Calu3 (cell line): ENCODE measurements around the gene ZBTB16. TPM values are rescaled to one million over a fixed set of nuclear protein-coding genes. Genes with fewer than 3 reads are reported as not detected.

ENCODE experiments used
- BruUV-seq: library from RNA; stranded (reverse); fragments of 400-500 nt; replicated peaks from 2 replicates; lab custom pipeline; 2021; lab: Mats Ljungman, UMichigan
- CTCF ChIA-PET: fragments of 300-600 bp; sonication (Branson Sonifier 250); formaldehyde crosslinking; loops from one replicate; lab custom pipeline; 2022; ENCODE audit warnings: antibody characterized with exemption; lab: Charles Lee
- DNase-seq: peaks from one replicate; pipeline ENCODE4 v3.0.0; 2022
- H3K27ac Mint-ChIP-seq: one replicate; pipeline ENCODE4 v1.8.0; 2022; ENCODE audit warnings: mixed read lengths; ENCODE audit not compliant: unreplicated experiment
- H3K27me3 Mint-ChIP-seq: one replicate; pipeline ENCODE4 v1.8.0; 2022; ENCODE audit warnings: mixed read lengths; ENCODE audit not compliant: unreplicated experiment
- H3K36me3 Mint-ChIP-seq: one replicate; pipeline ENCODE4 v1.8.0; 2022; ENCODE audit warnings: mild to moderate bottlenecking, moderate library complexity, mixed read lengths; ENCODE audit not compliant: insufficient read depth, unreplicated experiment
- H3K4me1 Mint-ChIP-seq: one replicate; pipeline ENCODE4 v1.8.0; 2022; ENCODE audit warnings: mild to moderate bottlenecking, low read depth, mixed read lengths; ENCODE audit not compliant: unreplicated experiment
- H3K4me3 Mint-ChIP-seq: one replicate; pipeline ENCODE4 v1.8.0; 2022; ENCODE audit warnings: mild to moderate bottlenecking, low read depth, moderate library complexity, mixed read lengths; ENCODE audit not compliant: unreplicated experiment
- H3K9me3 Mint-ChIP-seq: one replicate; pipeline ENCODE4 v1.8.0; 2022; ENCODE audit warnings: low read depth, mixed read lengths; ENCODE audit not compliant: unreplicated experiment
- CTCF ChIP-seq: fragments of 200-600 bp; IDR thresholded peaks from one replicate; pipeline ENCODE4 v1.8.0; 2022; ENCODE audit warnings: antibody characterized with exemption; ENCODE audit not compliant: unreplicated experiment
- intact Hi-C: fragments of 100-400 bp; cut with micrococcal nuclease; formaldehyde crosslinking; loops from one replicate; pipeline ENCODE4 v1.10.0; 2022; ENCODE audit not compliant: unreplicated experiment
- total RNA-seq: library from RNA; stranded (reverse); gene quantifications from 2 replicates; pipeline ENCODE4 v1.2.3, GENCODE V29; 2022

The ZBTB16 gene
- total RNA-seq, 1 experiment from 2014 or later: not detected

GRCh38 chr11:114031246-114031966 lies 28.1 kb upstream of the ZBTB16 start:
- DNase-seq: no peak
- BruUV-seq: no TSS peak
- intact Hi-C loops: no loop called here
- Mint-ChIP-seq H3K4me1 (no peaks in the 10 kb centered on the region), H3K36me3 (no peaks in the 10 kb centered on the region), H3K9me3 (no peaks in the 10 kb centered on the region), H3K4me3 (no peak overlapping the region), H3K27ac (no peak overlapping the region), H3K27me3 (peaks cover 88% of the 10 kb centered on the region)
- TF ChIP-seq CTCF: no peak
- CTCF ChIA-PET: no interaction called here

DNA sequence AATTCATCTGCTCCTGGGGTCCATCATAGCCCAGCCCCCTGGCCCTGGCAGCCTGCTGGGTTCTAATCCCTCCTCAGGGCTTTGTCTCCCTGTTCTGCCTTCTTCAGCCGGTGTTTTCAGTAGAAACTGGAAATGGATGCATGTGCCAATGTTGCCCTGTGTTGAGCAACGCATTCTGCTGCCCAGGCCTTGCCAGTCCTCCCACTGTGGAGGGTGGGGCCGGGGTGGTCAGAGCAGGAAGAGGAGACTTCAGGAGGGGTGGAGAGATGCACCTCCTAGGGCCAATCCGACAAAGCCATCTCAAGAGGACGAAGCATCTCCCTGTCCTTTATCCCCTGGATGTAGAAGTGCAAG lies 27.6 kb upstream of the ZBTB16 start:
- Mint-ChIP-seq H3K4me3 (no peak overlapping the region), H3K4me1 (no peaks in the 10 kb centered on the region), H3K27ac (no peak overlapping the region), H3K9me3 (no peaks in the 10 kb centered on the region), H3K27me3 (peaks cover 87% of the 10 kb centered on the region), H3K36me3 (no peaks in the 10 kb centered on the region)
- TF ChIP-seq CTCF: no peak
- CTCF ChIA-PET: no interaction called here
- no TSS peak for BruUV-seq
- intact Hi-C loops: no loop called here
- DNase-seq: no peak

- BruUV-seq: no TSS peak
- no peaks in the 10 kb centered on the region for H3K9me3 Mint-ChIP-seq
- CTCF ChIA-PET: interaction anchor here (0.6 kb wide), 1 partner anchor 22 kb away, joined by 3 read pairs; no protein-coding TSS in a partner anchor
- H3K4me1 Mint-ChIP-seq: no peaks in the 10 kb centered on the region
- peaks cover 87% of the 10 kb centered on the region for H3K27me3 Mint-ChIP-seq
- intact Hi-C loops: no loop called here
- H3K27ac Mint-ChIP-seq: no peak overlapping the region
- H3K36me3 Mint-ChIP-seq: no peaks in the 10 kb centered on the region
- no peak for DNase-seq
- no peak for TF ChIP-seq CTCF
- H3K4me3 Mint-ChIP-seq: no peak overlapping the region
These were observed 26.4 kb upstream of the ZBTB16 start for GRCh38 chr11:114033066-114033465.

- CTCF ChIA-PET: interaction anchor here (0.6 kb wide), 1 partner anchor 22 kb away, joined by 3 read pairs; no protein-coding TSS in a partner anchor
- no peaks in the 10 kb centered on the region for H3K36me3 Mint-ChIP-seq
- no peak overlapping the region for H3K27ac Mint-ChIP-seq
- TF ChIP-seq CTCF: no peak
- no peaks in the 10 kb centered on the region for H3K9me3 Mint-ChIP-seq
- peaks cover 87% of the 10 kb centered on the region for H3K27me3 Mint-ChIP-seq
- no peak overlapping the region for H3K4me3 Mint-ChIP-seq
- no TSS peak for BruUV-seq
- intact Hi-C loops: no loop called here
- no peaks in the 10 kb centered on the region for H3K4me1 Mint-ChIP-seq
- no peak for DNase-seq
These were observed 25.9 kb upstream of the ZBTB16 start for GRCh38 chr11:114033572-114033971.
